ENCODE results near the gene SORCS2.

- TF ChIP-seq TEAD4 (IDR thresholded peaks at IDR 0.05) (no peak), YY1 (IDR thresholded peaks at IDR 0.05; ENCODE audit: low read depth) (no peak), NFIC (IDR thresholded peaks at IDR 0.05) (no peak), EP300 (IDR thresholded peaks at IDR 0.05; ENCODE audit: borderline replicate concordance) (no peak), CEBPB (IDR thresholded peaks at IDR 0.05) (no peak)
These were observed 190.3 kb downstream of the SORCS2 start for GRCh38 chr4:7382634-7383014.

Measured in Ishikawa (cell line).